IMR-90 (cell line): ENCODE results near the gene RIPOR3. TPM values are rescaled to one million over a fixed set of nuclear protein-coding genes. Genes with fewer than 3 reads are reported as not detected.

Experiments used
- ATAC-seq: fragments of 200-7000 bp; cut with Tn5 transposase; 2 replicates; pipeline ENCODE4 v1.9.1; 2020; ENCODE audit warnings: low read depth, mild to moderate bottlenecking, moderate library complexity
- BruUV-seq: library from RNA; stranded (reverse); fragments of 400-500 nt; replicated peaks from 2 replicates; lab custom pipeline; 2021; lab: Mats Ljungman, UMichigan
- CTCF ChIA-PET: fragments of 300-600 bp; formaldehyde crosslinking; extraction: SDS; loops from one replicate; lab custom pipeline; 2021; ENCODE audit warnings: antibody characterized with exemption; lab: Yijun Ruan, JAX
- POLR2A ChIA-PET: fragments of 300-600 bp; sonication (Branson Sonifier 250); formaldehyde crosslinking; loops from one replicate; lab custom pipeline; 2022; ENCODE audit warnings: antibody characterized with exemption; ENCODE audit not compliant: unreplicated experiment; lab: Charles Lee
- DNase-seq: peaks from one replicate; pipeline ENCODE4 v3.0.0; 2013
- H2AFZ ChIP-seq: replicated peaks from 2 replicates; pipeline ENCODE3; 2013; ENCODE audit warnings: low read length, mild to moderate bottlenecking; ENCODE audit not compliant: poor library complexity
- H2AK5ac ChIP-seq: 2 replicates; pipeline ENCODE4 v1.6.1; 2013; ENCODE audit warnings: low read depth, low read length, inconsistent platforms
- H2AK9ac ChIP-seq: replicated peaks from 2 replicates; pipeline ENCODE3; 2013; ENCODE audit warnings: mild to moderate bottlenecking, low read depth, low read length, moderate library complexity; ENCODE audit not compliant: poor library complexity
- H2BK120ac ChIP-seq: 2 replicates; pipeline ENCODE4 v1.6.1; 2013; ENCODE audit warnings: low read depth, low read length, inconsistent platforms
- H2BK15ac ChIP-seq: 3 replicates; pipeline ENCODE4 v1.6.1; 2013; ENCODE audit warnings: low read depth, low read length, inconsistent platforms
- H2BK20ac ChIP-seq: 2 replicates; pipeline ENCODE4 v1.6.1; 2013; ENCODE audit warnings: low read depth, mild to moderate bottlenecking, inconsistent platforms, low read length, moderate library complexity
- H2BK5ac ChIP-seq: 2 replicates; pipeline ENCODE4 v1.6.1; 2013; ENCODE audit warnings: mild to moderate bottlenecking, low read depth, low read length, inconsistent platforms; ENCODE audit not compliant: poor library complexity, severe bottlenecking
- H3K14ac ChIP-seq: replicated peaks from 2 replicates; pipeline ENCODE4 v1.6.1; 2013; ENCODE audit warnings: low read depth, low read length, inconsistent platforms
- H3K18ac ChIP-seq: 2 replicates; pipeline ENCODE4 v1.6.1; 2013; ENCODE audit warnings: low read depth, low read length, control low read depth
- H3K23ac ChIP-seq: 2 replicates; pipeline ENCODE4 v1.6.1; 2013; ENCODE audit warnings: low read depth, low read length, inconsistent platforms
- H3K27ac ChIP-seq: 2 replicates; pipeline ENCODE4 v1.5.1; 2013; ENCODE audit warnings: mild to moderate bottlenecking, control low read depth, low read length; ENCODE audit not compliant: insufficient read depth
- H3K27me3 ChIP-seq: 2 replicates; pipeline ENCODE4 v1.6.1; 2013; ENCODE audit warnings: low read length; ENCODE audit not compliant: control insufficient read depth, insufficient read depth
- H3K36me3 ChIP-seq: 2 replicates; pipeline ENCODE4 v1.6.1; 2013; ENCODE audit warnings: low read length, mixed read lengths; ENCODE audit not compliant: control insufficient read depth, insufficient read depth
- H3K4ac ChIP-seq: 2 replicates; pipeline ENCODE4 v1.6.1; 2013; ENCODE audit warnings: low read depth, low read length, inconsistent platforms
- H3K4me1 ChIP-seq: 2 replicates; pipeline ENCODE4 v1.6.1; 2013; ENCODE audit warnings: low read length, mixed read lengths; ENCODE audit not compliant: control insufficient read depth, insufficient read depth
- H3K4me2 ChIP-seq: 2 replicates; pipeline ENCODE4 v1.6.1; 2013; ENCODE audit warnings: low read depth, mild to moderate bottlenecking, control low read depth, low read length, moderate library complexity
- H3K4me3 ChIP-seq: 2 replicates; pipeline ENCODE4 v1.5.1; 2013; ENCODE audit warnings: low read depth, mild to moderate bottlenecking, control low read depth, low read length, moderate library complexity; ENCODE audit not compliant: insufficient read depth
- H3K56ac ChIP-seq: 2 replicates; pipeline ENCODE4 v1.6.1; 2013; ENCODE audit warnings: low read length, inconsistent platforms; ENCODE audit not compliant: insufficient read depth; ENCODE audit errors: extremely low read depth
- H3K79me1 ChIP-seq, 2 experiments: 2 replicates each; pipeline ENCODE4 v1.6.1; 2013; ENCODE audit warnings: low read length in 2 of 2, inconsistent platforms in 1 of 2, low read depth in 1 of 2
- H3K9ac ChIP-seq: 2 replicates; pipeline ENCODE4 v1.6.1; 2013; ENCODE audit warnings: low read depth, low read length, control low read depth
- H3K9me1 ChIP-seq: 2 replicates; pipeline ENCODE4 v1.6.1; 2013; ENCODE audit warnings: low read length, inconsistent platforms; ENCODE audit not compliant: insufficient read depth
- H3K9me3 ChIP-seq: 2 replicates; pipeline ENCODE4 v1.6.1; 2013; ENCODE audit warnings: low read length; ENCODE audit not compliant: control insufficient read depth, insufficient read depth
- H4K20me1 ChIP-seq: 2 replicates; pipeline ENCODE4 v1.6.1; 2013; ENCODE audit warnings: low read length, inconsistent platforms; ENCODE audit not compliant: insufficient read depth
- H4K5ac ChIP-seq: 2 replicates; pipeline ENCODE4 v1.6.1; 2013; ENCODE audit warnings: mild to moderate bottlenecking, low read depth, low read length, control low read depth
- H4K8ac ChIP-seq, 2 experiments: 2 replicates each; pipeline ENCODE4 v1.6.1; 2013; ENCODE audit warnings: low read depth in 2 of 2, low read length in 2 of 2, control low read depth in 1 of 2, inconsistent platforms in 1 of 2
- H4K91ac ChIP-seq: 2 replicates; pipeline ENCODE4 v1.6.1; 2013; ENCODE audit warnings: low read depth, low read length, inconsistent platforms; ENCODE audit not compliant: insufficient read depth
- CHD1 ChIP-seq: IDR thresholded peaks from 2 replicates; pipeline ENCODE4 v1.6.1; 2012; ENCODE audit warnings: low read depth, low read length, improper control_type of control experiment
- MAZ ChIP-seq: IDR thresholded peaks from 2 replicates; pipeline ENCODE4 v1.6.1; 2012; ENCODE audit warnings: low read depth, mild to moderate bottlenecking, low read length, improper control_type of control experiment, moderate library complexity, borderline replicate concordance
- MXI1 ChIP-seq: IDR thresholded peaks from 2 replicates; pipeline ENCODE4 v1.6.1; 2012; ENCODE audit warnings: low read depth, mild to moderate bottlenecking, low read length, moderate library complexity, borderline replicate concordance
- WGBS, 2 experiments: methylation state at CpG; one replicate each; pipeline versions ENCODE4 v1.1.5 to v1.1.7; 2013; ENCODE audit warnings: missing lambda C conversion rate in 2 of 2; ENCODE audit not compliant: insufficient read length in 1 of 2; ENCODE audit errors: extremely low coverage in 2 of 2; 5-methylcytosine and 5-hydroxymethylcytosine counted together
- dilution Hi-C: fragments of 300-500 bp; cut with HindIII; formaldehyde crosslinking; loops from one replicate; pipeline ENCODE4 v1.14.3; 2018; ENCODE audit warnings: low sequenced_read_pairs; ENCODE audit not compliant: unreplicated experiment
- in situ Hi-C: fragments of 300-500 bp; cut with MboI; formaldehyde crosslinking; loops from 3 replicates; pipeline ENCODE4 v1.14.3; 2019; ENCODE audit warnings: low sequenced_read_pairs, inconsistent platforms, mixed read lengths
- intact Hi-C: fragments of 100-400 bp; cut with micrococcal nuclease; formaldehyde crosslinking; loops from 2 replicates; pipeline ENCODE4 v1.10.0; 2022
- polyA plus RNA-seq, 3 experiments: library from polyadenylated mRNA; depleted of rRNA; stranded (reverse); fragments of >200 nt; gene quantifications; 2 replicates each; pipeline ENCODE4 v1.2.3, GENCODE V29; 2012; ENCODE audit warnings: low replicate concordance in 1 of 3
- total RNA-seq: library from RNA; depleted of rRNA; stranded (reverse); fragments of >200 nt; gene quantifications from 2 replicates; pipeline ENCODE4 v1.2.3, GENCODE V29; 2012

Gene RIPOR3
- total and polyA plus RNA-seq, 2 of the 4 experiments (the other 2 are of a cell fraction), result 0.54 to 1.7 TPM

- no peaks in the 10 kb centered on the region for H3K27me3 ChIP-seq
- H2BK20ac ChIP-seq, result peak overlapping the region; percentile 88
- WGBS, 2 experiments, result 96% methylated on average over 6 of the region's 10 CpGs; no CpG with 5 or more reads in 1 of the 2 experiments
- no peaks in the 10 kb centered on the region for H3K36me3 ChIP-seq
- H4K91ac ChIP-seq, result peak overlapping the region; percentile 18; the same call in 1 of the 2 replicates
- no peak for DNase-seq
- in situ Hi-C loops (no loop called here), dilution Hi-C loops (no loop called here), intact Hi-C loops (no loop called here)
- peak overlapping the region; percentile 86; the same call in 1 of the 3 replicates for H2BK15ac ChIP-seq
- no peak overlapping the region for H3K4me3 ChIP-seq
- peak overlapping the region; percentile 44 for H2AK9ac ChIP-seq
- H3K14ac ChIP-seq, result no peak overlapping the region
- TF ChIP-seq MAZ, result no peak
- no peak for TF ChIP-seq MXI1
- no peak for TF ChIP-seq CHD1
- H3K79me1 ChIP-seq, result no peaks in the 10 kb centered on the region
- H2AFZ ChIP-seq, result no peak overlapping the region
- H3K4me1 ChIP-seq, result peaks cover 16% of the 10 kb centered on the region
- peak overlapping the region; percentile 56 for H2BK5ac ChIP-seq
- no peak overlapping the region for H3K23ac ChIP-seq
- no peak overlapping the region for H3K9ac ChIP-seq
- CTCF ChIA-PET, result interaction anchor here (0.8 to 1.2 kb wide), 3 partner anchors 9 to 29 kb away, joined by 4 to 6 read pairs (median 4); no protein-coding TSS in a partner anchor
- peaks cover 27% of the 10 kb centered on the region for H3K9me1 ChIP-seq
- peak overlapping the region in 1 of 2 experiments; percentile 83; a peak in 1 of 4 replicates for H4K8ac ChIP-seq
- POLR2A ChIA-PET, result interaction anchor here (0.5 kb wide), 1 partner anchor 9 kb away, joined by 3 read pairs; no protein-coding TSS in a partner anchor
- H3K27ac ChIP-seq, result no peak overlapping the region; the same call in 1 of the 2 replicates
- peak overlapping the region; percentile 40; the same call in 1 of the 2 replicates for H4K5ac ChIP-seq
- H2AK5ac ChIP-seq, result peak overlapping the region; percentile 75; the same call in 1 of the 2 replicates
- H3K9me3 ChIP-seq, result no peaks in the 10 kb centered on the region
- ATAC-seq, result no peak
- H3K56ac ChIP-seq, result no peak overlapping the region
- no peak overlapping the region for H3K4me2 ChIP-seq
- H3K4ac ChIP-seq, result peak overlapping the region; percentile 80; the same call in 1 of the 2 replicates
- H4K20me1 ChIP-seq, result no peaks in the 10 kb centered on the region
- no TSS peak for BruUV-seq
- peak overlapping the region; percentile 82 for H2BK120ac ChIP-seq
- no peak overlapping the region; the same call in 1 of the 2 replicates for H3K18ac ChIP-seq
Observed at GRCh38 chr20:50725724-50726005, 34.3 kb upstream of the RIPOR3 start.
